HFFc6 (cell line): ENCODE results near the gene NTM. TPM values are rescaled to one million over a fixed set of nuclear protein-coding genes. Genes with fewer than 3 reads are reported as not detected.

ENCODE experiments used
- DNase-seq: peaks from one replicate; pipeline ENCODE4 v3.0.0-alpha.2; 2018
- H3K27ac Mint-ChIP-seq: 2 replicates; pipeline ENCODE4 v1.8.0; 2020; ENCODE audit warnings: mild to moderate bottlenecking, mixed read lengths
- H3K27me3 Mint-ChIP-seq: 2 replicates; pipeline ENCODE4 v1.8.0; 2021; ENCODE audit warnings: mild to moderate bottlenecking, moderate library complexity, mixed read lengths; ENCODE audit not compliant: insufficient read depth
- H3K36me3 Mint-ChIP-seq: 2 replicates; pipeline ENCODE4 v1.8.0; 2021; ENCODE audit warnings: low read depth, mixed read lengths
- H3K4me1 Mint-ChIP-seq: 2 replicates; pipeline ENCODE4 v1.8.0; 2020; ENCODE audit warnings: low read depth, mixed read lengths
- H3K4me3 Mint-ChIP-seq: 2 replicates; pipeline ENCODE4 v1.8.0; 2020; ENCODE audit warnings: mild to moderate bottlenecking, moderate library complexity, mixed read lengths
- H3K9me3 Mint-ChIP-seq: 2 replicates; pipeline ENCODE4 v1.8.0; 2020; ENCODE audit warnings: mild to moderate bottlenecking, mixed read lengths
- CTCF ChIP-seq: fragments of 200-600 bp; sonication (generic); IDR thresholded peaks from 2 replicates; pipeline ENCODE4 v1.5.0; 2021; ENCODE audit warnings: antibody characterized with exemption, mild to moderate bottlenecking
- total RNA-seq, 6 experiments: library from RNA; stranded (reverse); fragmentation: NEBNext Ultra II Directional; extraction: Animal tissue kit (Norgen Biotek cat#: 25700); gene quantifications; 2 replicates in 1 of 6; 3 replicates in 5 of 6; pipeline ENCODE4 v1.2.3, GENCODE V29; 2021

Gene NTM
- total RNA-seq, 6 experiments from 2014 or later, result 18.3 to 23.6 (median 21.7) TPM

GRCh38 chr11:131602431-131602830 is 232.0 kb downstream of the NTM start:
- Mint-ChIP-seq H3K9me3 (no peaks in the 10 kb centered on the region), H3K27me3 (peaks cover 8% of the 10 kb centered on the region), H3K36me3 (no peaks in the 10 kb centered on the region), H3K4me1 (peaks cover 12% of the 10 kb centered on the region), H3K27ac (no peak overlapping the region), H3K4me3 (no peak overlapping the region)
- TF ChIP-seq CTCF, result no peak
- DNase-seq, result no peak

GRCh38 chr11:131606811-131607335 is 236.5 kb downstream of the NTM start:
- no peak for DNase-seq
- Mint-ChIP-seq H3K9me3 (no peaks in the 10 kb centered on the region), H3K27me3 (peaks cover 26% of the 10 kb centered on the region), H3K36me3 (no peaks in the 10 kb centered on the region), H3K4me1 (peaks cover 31% of the 10 kb centered on the region), H3K4me3 (no peak overlapping the region), H3K27ac (no peak overlapping the region)
- no peak for TF ChIP-seq CTCF

GRCh38 chr11:131609337-131609736 is 238.9 kb downstream of the NTM start:
- TF ChIP-seq CTCF, result no peak
- Mint-ChIP-seq H3K4me1 (peaks cover 23% of the 10 kb centered on the region), H3K9me3 (no peaks in the 10 kb centered on the region), H3K36me3 (no peaks in the 10 kb centered on the region), H3K27ac (peak overlapping the region; percentile 40), H3K4me3 (no peak overlapping the region), H3K27me3 (peaks cover 46% of the 10 kb centered on the region)
- DNase-seq, result peak; percentile 65

- Mint-ChIP-seq H3K27me3 (peaks cover 49% of the 10 kb centered on the region), H3K4me3 (no peak overlapping the region), H3K9me3 (no peaks in the 10 kb centered on the region), H3K36me3 (no peaks in the 10 kb centered on the region), H3K27ac (peak overlapping the region; percentile 40), H3K4me1 (peaks cover 23% of the 10 kb centered on the region)
- peak; percentile 10 for DNase-seq
- no peak for TF ChIP-seq CTCF
Observed at GRCh38 chr11:131609921-131610320, 239.5 kb downstream of the NTM start.

- TF ChIP-seq CTCF, result no peak
- Mint-ChIP-seq H3K9me3 (no peaks in the 10 kb centered on the region), H3K27me3 (peaks cover 48% of the 10 kb centered on the region)
Observed at GRCh38 chr11:131611322-131611721, 240.9 kb downstream of the NTM start.

GRCh38 chr11:131612533-131612932 is 242.1 kb downstream of the NTM start:
- no peak overlapping the region for H3K4me3 Mint-ChIP-seq
- H3K4me1 Mint-ChIP-seq, result peaks cover 23% of the 10 kb centered on the region

More at GRCh38 chr11:131611322-131611721, 240.9 kb downstream of the NTM start:
- peaks cover 23% of the 10 kb centered on the region for H3K4me1 Mint-ChIP-seq
- H3K36me3 Mint-ChIP-seq, result no peaks in the 10 kb centered on the region
- H3K4me3 Mint-ChIP-seq, result no peak overlapping the region
- DNase-seq, result no peak
- H3K27ac Mint-ChIP-seq, result no peak overlapping the region

More at GRCh38 chr11:131612533-131612932, 242.1 kb downstream of the NTM start:
- H3K36me3 Mint-ChIP-seq, result no peaks in the 10 kb centered on the region
- H3K27ac Mint-ChIP-seq, result no peak overlapping the region
- H3K27me3 Mint-ChIP-seq, result peaks cover 59% of the 10 kb centered on the region
- DNase-seq, result no peak
- no peaks in the 10 kb centered on the region for H3K9me3 Mint-ChIP-seq
- no peak for TF ChIP-seq CTCF
